ENCODE results near the gene CHIT1. TPM values are rescaled to one million over a fixed set of nuclear protein-coding genes. Genes with fewer than 3 reads are reported as not detected.

CHIT1 gene
- total and polyA plus RNA-seq, 4 donors, result 0.89 to 4.9 (median 2.0) TPM

DNA sequence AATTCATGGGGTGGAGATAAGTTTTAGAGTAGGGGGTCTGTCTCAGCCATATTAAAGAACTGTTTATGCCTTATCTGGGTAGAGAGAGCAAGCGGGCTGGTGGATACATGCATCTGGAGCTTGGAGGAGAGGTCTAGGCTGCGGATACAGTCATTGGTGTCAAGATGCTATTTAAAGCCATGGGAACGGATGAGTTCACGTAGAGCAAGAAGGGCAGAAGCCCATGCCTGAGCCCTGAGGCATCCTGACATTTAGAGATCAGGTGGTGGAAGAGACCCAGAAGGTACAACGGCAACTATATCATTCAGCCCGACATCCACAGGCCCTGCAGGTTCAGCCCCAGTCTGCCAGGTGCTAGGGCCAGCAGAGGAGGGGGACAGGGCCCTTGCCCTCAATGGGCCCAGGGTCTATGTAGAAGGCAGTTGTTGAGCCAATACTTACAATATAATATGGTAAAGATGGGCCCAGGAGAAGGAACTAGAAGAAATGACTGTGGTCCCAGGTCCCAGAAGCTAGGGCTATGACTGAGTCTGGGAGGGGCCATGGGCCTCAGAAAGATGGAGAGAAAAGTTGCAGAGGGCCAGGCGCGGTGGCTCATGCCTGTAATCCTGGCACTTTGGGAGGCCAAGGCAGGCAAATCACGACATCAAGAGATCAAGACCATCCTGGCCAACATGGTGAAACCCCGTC is 27.8 kb downstream of the CHIT1 start:
- Histone ChIP-seq H3K9me3 (ENCODE audit: control insufficient read depth in 4 of 4, insufficient read depth in 3 of 4, low read length in 3 of 4) (no peaks in the 10 kb centered on the region), H3K4me3 (no peak overlapping the region), H3K4me1 (ENCODE audit: control insufficient read depth in 5 of 5, insufficient read depth in 5 of 5, low read length in 5 of 5) (peaks cover 0 to 33% (median 9%) of the 10 kb centered on the region in 5 donors), H3K36me3 (ENCODE audit: control insufficient read depth in 4 of 4, insufficient read depth in 4 of 4, low read length in 4 of 4) (no peaks in the 10 kb centered on the region), H3K27me3 (ENCODE audit: control insufficient read depth in 3 of 3, insufficient read depth in 3 of 3, low read length in 2 of 3) (peaks cover 0 to 8% (median 0%) of the 10 kb centered on the region in 3 donors), H3K27ac (ENCODE audit: low read depth in 1 of 2, low read length in 1 of 2) (peak overlapping the region in 1 of 2 donors; percentile 20), H3K9ac (ENCODE audit: insufficient read depth in 1 of 2, low read length in 2 of 2) (no peak overlapping the region)
- DNase-seq, result no peak
- ATAC-seq (ENCODE audit: insufficient read depth, low FRiP score), result no peak
- 78 to 96% methylated on average over 10 of the region's 10 CpGs for WGBS, 2 donors
- TF ChIP-seq, protein P1, sequence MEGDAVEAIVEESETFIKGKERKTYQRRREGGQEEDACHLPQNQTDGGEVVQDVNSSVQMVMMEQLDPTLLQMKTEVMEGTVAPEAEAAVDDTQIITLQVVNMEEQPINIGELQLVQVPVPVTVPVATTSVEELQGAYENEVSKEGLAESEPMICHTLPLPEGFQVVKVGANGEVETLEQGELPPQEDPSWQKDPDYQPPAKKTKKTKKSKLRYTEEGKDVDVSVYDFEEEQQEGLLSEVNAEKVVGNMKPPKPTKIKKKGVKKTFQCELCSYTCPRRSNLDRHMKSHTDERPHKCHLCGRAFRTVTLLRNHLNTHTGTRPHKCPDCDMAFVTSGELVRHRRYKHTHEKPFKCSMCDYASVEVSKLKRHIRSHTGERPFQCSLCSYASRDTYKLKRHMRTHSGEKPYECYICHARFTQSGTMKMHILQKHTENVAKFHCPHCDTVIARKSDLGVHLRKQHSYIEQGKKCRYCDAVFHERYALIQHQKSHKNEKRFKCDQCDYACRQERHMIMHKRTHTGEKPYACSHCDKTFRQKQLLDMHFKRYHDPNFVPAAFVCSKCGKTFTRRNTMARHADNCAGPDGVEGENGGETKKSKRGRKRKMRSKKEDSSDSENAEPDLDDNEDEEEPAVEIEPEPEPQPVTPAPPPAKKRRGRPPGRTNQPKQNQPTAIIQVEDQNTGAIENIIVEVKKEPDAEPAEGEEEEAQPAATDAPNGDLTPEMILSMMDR (IDR thresholded peaks at IDR 0.05; ENCODE audit: control extremely low read depth, extremely low read depth), result no peak

DNA sequence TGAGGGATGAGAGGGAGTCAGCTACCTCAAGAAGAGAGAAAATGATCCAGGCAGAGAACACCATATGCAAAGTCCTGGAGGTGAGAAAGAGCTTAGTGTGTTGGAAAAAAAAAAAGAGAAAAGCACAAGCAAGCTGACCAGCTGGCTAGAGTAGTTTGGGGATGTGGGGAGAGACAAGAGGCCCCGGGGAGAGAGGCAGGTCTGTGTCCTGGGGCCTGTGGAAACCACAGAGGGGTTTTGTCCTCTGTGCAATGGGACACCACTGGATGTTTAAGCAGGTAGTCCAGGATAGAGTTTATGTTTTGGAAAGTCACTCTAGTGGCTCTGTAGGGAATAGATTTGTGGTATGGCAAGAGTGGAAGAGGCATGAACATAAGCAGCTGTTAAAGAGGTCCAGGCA is 28.6 kb downstream of the CHIT1 start:
- no peak for DNase-seq
- Histone ChIP-seq H3K27ac (ENCODE audit: low read depth in 1 of 2, low read length in 1 of 2) (peak overlapping the region in 1 of 2 donors; percentile 46), H3K9me3 (ENCODE audit: control insufficient read depth in 4 of 4, insufficient read depth in 3 of 4, low read length in 3 of 4) (no peaks in the 10 kb centered on the region), H3K4me1 (ENCODE audit: control insufficient read depth in 5 of 5, insufficient read depth in 5 of 5, low read length in 5 of 5) (peaks cover 0 to 33% (median 11%) of the 10 kb centered on the region in 5 donors), H3K27me3 (ENCODE audit: control insufficient read depth in 3 of 3, insufficient read depth in 3 of 3, low read length in 2 of 3) (peaks cover 0 to 8% (median 0%) of the 10 kb centered on the region in 3 donors), H3K4me3 (no peak overlapping the region), H3K36me3 (ENCODE audit: control insufficient read depth in 4 of 4, insufficient read depth in 4 of 4, low read length in 4 of 4) (no peaks in the 10 kb centered on the region), H3K9ac (ENCODE audit: insufficient read depth in 1 of 2, low read length in 2 of 2) (no peak overlapping the region)
- TF ChIP-seq, protein P1 (IDR thresholded peaks at IDR 0.05; ENCODE audit: control extremely low read depth, extremely low read depth), result no peak
- ATAC-seq (ENCODE audit: insufficient read depth, low FRiP score), result no peak
- 28 to 49% methylated on average over 1 of the region's 1 CpG for WGBS, 2 donors

- peaks cover 0 to 5% (median 0%) of the 10 kb centered on the region in 3 donors for H3K27me3 ChIP-seq (ENCODE audit: control insufficient read depth in 3 of 3, insufficient read depth in 3 of 3, low read length in 2 of 3)
- no peak overlapping the region for H3K4me3 ChIP-seq
- TF ChIP-seq, protein P1 (IDR thresholded peaks at IDR 0.05; ENCODE audit: control extremely low read depth, extremely low read depth), result no peak
- 33 to 34% methylated on average over 8 of the region's 8 CpGs for WGBS, 2 donors
- H3K9ac ChIP-seq (ENCODE audit: insufficient read depth in 1 of 2, low read length in 2 of 2), result no peak overlapping the region
- DNase-seq (peak in 2 of 3 donors; percentile 73 to 90), ATAC-seq (ENCODE audit: insufficient read depth, low FRiP score) (peak; percentile 51)
- H3K4me1 ChIP-seq (ENCODE audit: control insufficient read depth in 5 of 5, insufficient read depth in 5 of 5, low read length in 5 of 5), result peaks cover 0 to 33% (median 11%) of the 10 kb centered on the region in 5 donors
- H3K9me3 ChIP-seq (ENCODE audit: control insufficient read depth in 4 of 4, insufficient read depth in 3 of 4, low read length in 3 of 4), result no peaks in the 10 kb centered on the region
- peak overlapping the region in 1 of 2 donors; percentile 43 for H3K27ac ChIP-seq (ENCODE audit: low read depth in 1 of 2, low read length in 1 of 2)
- no peaks in the 10 kb centered on the region for H3K36me3 ChIP-seq (ENCODE audit: control insufficient read depth in 4 of 4, insufficient read depth in 4 of 4, low read length in 4 of 4)
Measured at GRCh38 chr1:203199816-203200571, 29.5 kb downstream of the CHIT1 start.
